PC-3 (cell line): ENCODE measurements around the gene LRIG3. TPM values are rescaled to one million over a fixed set of nuclear protein-coding genes. Genes with fewer than 3 reads are reported as not detected.

ENCODE experiments used
- ATAC-seq: fragments of 200-7000 bp; cut with Tn5 transposase; 2 replicates; pipeline ENCODE4 v1.9.1; 2020; ENCODE audit warnings: mild to moderate bottlenecking, moderate library complexity
- BruUV-seq: library from RNA; stranded (reverse); fragments of 400-500 nt; replicated peaks from 2 replicates; lab custom pipeline; 2021; lab: Mats Ljungman, UMichigan
- CTCF ChIA-PET: fragments of 300-600 bp; sonication (Branson Sonifier 250); formaldehyde crosslinking; loops from one replicate; lab custom pipeline; 2022; ENCODE audit warnings: antibody characterized with exemption; lab: Charles Lee
- POLR2A ChIA-PET: fragments of 300-600 bp; sonication (Branson Sonifier 250); formaldehyde crosslinking; loops from one replicate; lab custom pipeline; 2022; ENCODE audit warnings: antibody characterized with exemption; ENCODE audit not compliant: unreplicated experiment; lab: Charles Lee
- DNase-seq: peaks from one replicate; pipeline ENCODE4 v3.0.0-alpha.2; 2015
- H2AFZ ChIP-seq: fragments of 300-600 bp; sonication (generic); 2 replicates; pipeline ENCODE4 v1.6.0; 2016; ENCODE audit warnings: antibody characterized with exemption, low read length
- H3F3A ChIP-seq: fragments of 300-600 bp; sonication (generic); one replicate; pipeline ENCODE4 v1.6.0; 2017; ENCODE audit warnings: antibody characterized with exemption, low read length, control low read depth, mild to moderate bottlenecking; ENCODE audit not compliant: unreplicated experiment
- H3K27ac ChIP-seq: fragments of 300-600 bp; sonication (generic); 2 replicates; pipeline ENCODE4 v1.5.1; 2016; ENCODE audit warnings: mild to moderate bottlenecking, low read length
- H3K27me3 ChIP-seq: fragments of 300-600 bp; sonication (generic); 2 replicates; pipeline ENCODE4 v1.6.1; 2016; ENCODE audit warnings: low read length, mixed read lengths
- H3K36me3 ChIP-seq: fragments of 300-600 bp; sonication (generic); 2 replicates; pipeline ENCODE4 v1.6.1; 2016; ENCODE audit warnings: low read depth, mixed run types, low read length, mixed read lengths
- H3K4me1 ChIP-seq: fragments of 300-600 bp; sonication (generic); 2 replicates; pipeline ENCODE4 v1.5.1; 2016; ENCODE audit warnings: low read length; ENCODE audit not compliant: insufficient read depth
- H3K4me2 ChIP-seq: fragments of 300-600 bp; sonication (generic); 2 replicates; pipeline ENCODE4 v1.6.0; 2016; ENCODE audit warnings: low read length
- H3K4me3 ChIP-seq: fragments of 300-600 bp; sonication (generic); 2 replicates; pipeline ENCODE4 v1.5.1; 2016; ENCODE audit warnings: mild to moderate bottlenecking, low read length, mixed read lengths
- H3K79me2 ChIP-seq: fragments of 300-600 bp; sonication (generic); 2 replicates; pipeline ENCODE4 v1.6.1; 2017; ENCODE audit warnings: low read length, mixed read lengths
- H3K9ac ChIP-seq: fragments of 300-600 bp; sonication (generic); 2 replicates; pipeline ENCODE4 v1.6.0; 2016; ENCODE audit warnings: mild to moderate bottlenecking, low read length
- H3K9me2 ChIP-seq: fragments of 300-600 bp; sonication (generic); replicated peaks from 2 replicates; pipeline ENCODE4 v1.6.1; 2016; ENCODE audit warnings: mixed run types, low read length, mixed read lengths
- H3K9me3 ChIP-seq: fragments of 300-600 bp; sonication (generic); 2 replicates; pipeline ENCODE4 v1.6.1; 2016; ENCODE audit warnings: low read length, mixed read lengths
- H4K20me1 ChIP-seq: fragments of 300-600 bp; sonication (generic); 2 replicates; pipeline ENCODE4 v1.6.1; 2016; ENCODE audit warnings: low read length, mixed read lengths
- CTCF ChIP-seq: fragments of 300-600 bp; sonication (generic); conservative IDR thresholded peaks from 2 replicates; pipeline ENCODE4 v1.5.1; 2017; ENCODE audit warnings: antibody characterized with exemption, low read depth, mild to moderate bottlenecking, low read length
- EZH2 ChIP-seq: fragments of 300-600 bp; sonication (generic); IDR thresholded peaks from one replicate; pipeline ENCODE4 v1.6.1; 2017; ENCODE audit warnings: antibody characterized with exemption, mild to moderate bottlenecking, low read length; ENCODE audit not compliant: unreplicated experiment
- EZH2phosphoT487 ChIP-seq: fragments of 300-600 bp; sonication (generic); IDR thresholded peaks from 2 replicates; pipeline ENCODE4 v1.6.1; 2018; ENCODE audit warnings: mild to moderate bottlenecking, antibody characterized with exemption, low read length, borderline replicate concordance
- intact Hi-C: fragments of 100-400 bp; cut with micrococcal nuclease; formaldehyde crosslinking; loops from 2 replicates; pipeline ENCODE4 v1.9.0; 2023
- total RNA-seq: library from RNA; depleted of rRNA; stranded (reverse); fragments of >200 nt; gene quantifications from 2 replicates; pipeline ENCODE4 v1.2.3, GENCODE V29; 2014

LRIG3 gene
- total RNA-seq, 1 experiment from 2014 or later, result 8.6 TPM

GRCh38 chr12:58877243-58877743, 43.0 kb downstream of the LRIG3 start:
- peak; percentile 99 for DNase-seq
- Histone ChIP-seq H3K79me2 (no peaks in the 10 kb centered on the region), H3K4me2 (peak overlapping the region; percentile 40), H3F3A (no peaks in the 10 kb centered on the region), H2AFZ (no peak overlapping the region), H3K27ac (peak overlapping the region; percentile 32), H3K36me3 (peaks cover 44% of the 10 kb centered on the region), H4K20me1 (no peaks in the 10 kb centered on the region; the same call in 1 of the 2 replicates), H3K4me1 (peaks cover 17% of the 10 kb centered on the region), H3K27me3 (no peaks in the 10 kb centered on the region), H3K9me3 (no peaks in the 10 kb centered on the region), H3K4me3 (no peak overlapping the region), H3K9ac (no peak overlapping the region), H3K9me2 (no peaks in the 10 kb centered on the region)
- no TSS peak for BruUV-seq
- intact Hi-C loops, result loop anchor here (1.0 to 5.0 kb wide), 3 partner anchors 38 to 531 kb away; no protein-coding TSS in a partner anchor
- ChIA-PET CTCF (interaction anchor here (0.5 to 0.6 kb wide), 2 partner anchors 288 to 335 kb away, joined by 4 to 6 read pairs; no protein-coding TSS in a partner anchor), POLR2A (interaction anchor here (0.6 to 0.7 kb wide), 3 partner anchors 13 to 38 kb away, joined by 3 to 4 read pairs (median 3); no protein-coding TSS in a partner anchor)
- ATAC-seq, result peak; percentile 99
- TF ChIP-seq CTCF (no peak), EZH2phosphoT487 (peak; percentile 71; the same call in 1 of the 2 replicates), EZH2 (no peak)

- Histone ChIP-seq H3K27me3 (no peaks in the 10 kb centered on the region), H4K20me1 (no peaks in the 10 kb centered on the region; the same call in 1 of the 2 replicates), H3K4me1 (peaks cover 17% of the 10 kb centered on the region), H3K27ac (no peak overlapping the region), H3K79me2 (no peaks in the 10 kb centered on the region), H3F3A (no peaks in the 10 kb centered on the region), H3K9ac (no peak overlapping the region), H3K4me3 (no peak overlapping the region), H3K9me3 (no peaks in the 10 kb centered on the region), H2AFZ (no peak overlapping the region), H3K9me2 (no peaks in the 10 kb centered on the region), H3K4me2 (no peak overlapping the region), H3K36me3 (peaks cover 35% of the 10 kb centered on the region)
- ATAC-seq (no peak), DNase-seq (no peak)
- no TSS peak for BruUV-seq
- POLR2A ChIA-PET, result no interaction called here
- CTCF ChIA-PET, result no interaction called here
- TF ChIP-seq EZH2phosphoT487 (no peak), EZH2 (no peak), CTCF (no peak)
- intact Hi-C loops, result no loop called here
These were observed 46.8 kb downstream of the LRIG3 start for GRCh38 chr12:58873496-58873895.

- Histone ChIP-seq H3K4me1 (peaks cover 5% of the 10 kb centered on the region), H3K4me2 (no peak overlapping the region), H3K4me3 (no peak overlapping the region), H3F3A (no peaks in the 10 kb centered on the region), H3K79me2 (no peaks in the 10 kb centered on the region), H3K27ac (no peak overlapping the region), H3K9ac (no peak overlapping the region), H3K9me3 (no peaks in the 10 kb centered on the region), H3K27me3 (no peaks in the 10 kb centered on the region), H3K9me2 (no peaks in the 10 kb centered on the region), H3K36me3 (peaks cover 31% of the 10 kb centered on the region), H4K20me1 (no peaks in the 10 kb centered on the region; the same call in 1 of the 2 replicates), H2AFZ (no peak overlapping the region)
- intact Hi-C loops, result no loop called here
- ATAC-seq (no peak), DNase-seq (no peak)
- TF ChIP-seq EZH2 (no peak), CTCF (no peak)
- ChIA-PET POLR2A (no interaction called here), CTCF (no interaction called here)
- BruUV-seq, result no TSS peak
These were observed 48.7 kb downstream of the LRIG3 start for GRCh38 chr12:58871556-58871955.
